GM21717 (cell line): ENCODE data around the gene DPF3.

ENCODE experiments used
- ATAC-seq: cut with Tn5 transposase; IDR thresholded peaks from one replicate; pipeline ENCODE4 v1.9.1; 2021; ENCODE audit warnings: mild to moderate bottlenecking, moderate library complexity; ENCODE audit not compliant: unreplicated experiment

The DPF3 gene

GRCh38 chr14:72607386-72608130 lies 286.3 kb downstream of the DPF3 start:
- no peak for ATAC-seq

DNA sequence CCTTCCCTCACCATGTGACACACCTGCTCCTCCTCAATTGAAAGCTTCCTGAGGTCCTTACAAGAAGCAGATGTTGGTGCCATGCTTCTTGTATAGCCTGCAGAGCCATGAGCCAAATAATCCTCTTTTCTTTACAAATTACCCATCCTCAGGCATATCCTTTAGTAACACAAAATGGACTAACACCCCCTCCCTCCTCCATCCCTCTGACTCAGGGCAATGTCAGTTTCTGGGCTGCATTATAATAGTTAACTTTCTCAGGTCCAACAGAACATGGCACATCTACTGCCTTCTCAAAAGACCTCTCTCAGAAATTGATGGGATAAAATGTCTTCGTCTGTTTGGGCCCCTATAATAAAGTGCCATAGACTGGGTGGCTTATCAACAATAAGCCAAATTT lies 287.0 kb downstream of the DPF3 start:
- ATAC-seq = no peak

- ATAC-seq = no peak
Observed at GRCh38 chr14:72605921-72606220, 288.0 kb downstream of the DPF3 start.

GRCh38 chr14:72605096-72605920 lies 288.6 kb downstream of the DPF3 start:
- no peak for ATAC-seq

GRCh38 chr14:72604133-72604532 lies 289.8 kb downstream of the DPF3 start:
- no peak for ATAC-seq

- no peak for ATAC-seq
Observed at GRCh38 chr14:72603639-72604038, 290.3 kb downstream of the DPF3 start.

DNA sequence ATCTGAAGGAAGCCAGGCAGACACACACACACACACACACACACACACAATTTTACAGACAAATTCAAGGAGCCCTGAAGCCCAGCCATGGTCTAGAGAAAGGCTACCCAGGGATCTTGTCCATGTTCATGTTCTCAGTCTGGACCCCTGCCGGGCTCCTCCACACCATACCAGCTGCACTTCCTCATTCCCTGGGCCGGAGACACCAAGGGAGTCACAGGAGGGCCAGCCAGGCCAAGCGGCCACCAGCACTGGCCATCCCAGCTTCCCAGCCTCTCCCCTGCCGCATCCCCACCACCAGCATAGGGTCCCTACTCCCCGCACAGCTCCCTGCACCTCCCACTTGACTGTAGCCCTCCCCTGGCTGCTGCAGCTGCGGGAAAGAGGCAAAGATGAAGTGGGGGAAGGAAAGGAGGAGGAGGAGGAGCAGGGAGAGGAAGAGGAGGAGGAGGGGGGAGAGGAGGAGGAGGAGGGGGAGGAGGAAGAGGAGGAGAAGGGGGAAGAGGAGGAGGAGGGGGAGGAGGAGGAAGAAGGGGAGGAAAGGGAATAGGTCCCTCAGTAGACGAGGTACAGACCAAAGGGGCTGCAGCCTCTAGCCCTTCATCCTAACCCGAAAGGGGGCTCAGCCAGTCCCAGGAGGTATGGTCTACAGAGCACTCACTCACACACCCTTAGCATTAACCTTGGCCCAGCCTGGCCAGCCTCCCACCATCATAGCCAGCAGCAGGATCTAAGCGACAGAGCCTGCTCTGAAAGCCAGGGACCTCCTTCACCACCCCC lies 293.2 kb downstream of the DPF3 start:
- ATAC-seq = no peak

DNA sequence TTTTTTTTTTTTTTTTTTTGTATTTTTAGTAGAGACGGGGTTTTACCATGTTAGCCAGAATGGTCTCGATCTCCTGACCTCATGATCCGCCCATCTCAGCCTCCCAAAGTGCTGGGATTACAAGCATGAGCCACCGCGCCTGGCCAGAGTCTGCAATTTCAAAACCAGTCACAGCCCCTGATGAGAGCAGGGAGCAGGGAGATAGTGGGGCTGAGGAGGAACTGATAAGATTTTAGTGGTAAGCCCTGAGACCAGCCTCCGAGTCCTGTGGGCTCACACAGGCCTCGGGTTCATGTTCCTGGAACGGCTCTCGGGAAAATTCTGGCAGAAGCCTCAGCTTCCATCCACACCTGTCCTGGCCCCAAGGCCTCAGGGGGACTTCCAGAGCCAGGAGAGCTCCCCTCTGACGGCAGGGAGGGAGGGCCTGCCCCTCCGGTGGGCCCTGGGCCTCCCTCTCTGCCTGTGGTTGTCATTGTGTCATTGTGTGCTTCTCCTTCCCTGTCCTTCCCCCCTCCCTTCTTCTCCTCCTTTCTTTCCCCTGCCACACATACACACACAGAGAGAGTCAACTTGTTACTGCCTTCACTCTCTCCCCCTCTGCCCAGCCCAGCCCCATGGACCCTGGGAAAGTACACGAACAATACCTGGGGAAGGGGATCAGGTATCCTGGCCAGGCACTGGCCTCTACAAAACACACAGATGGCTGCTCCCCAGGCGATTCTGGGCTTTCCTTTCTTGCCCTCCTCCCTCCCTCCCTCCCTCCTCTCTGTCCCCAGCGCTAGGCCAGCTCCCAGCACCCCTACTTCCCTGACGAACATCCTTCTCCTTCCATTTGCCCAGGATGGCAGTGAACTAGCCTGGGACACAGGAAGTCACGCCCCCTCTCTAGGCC lies 294.1 kb downstream of the DPF3 start:
- ATAC-seq = no peak

DNA sequence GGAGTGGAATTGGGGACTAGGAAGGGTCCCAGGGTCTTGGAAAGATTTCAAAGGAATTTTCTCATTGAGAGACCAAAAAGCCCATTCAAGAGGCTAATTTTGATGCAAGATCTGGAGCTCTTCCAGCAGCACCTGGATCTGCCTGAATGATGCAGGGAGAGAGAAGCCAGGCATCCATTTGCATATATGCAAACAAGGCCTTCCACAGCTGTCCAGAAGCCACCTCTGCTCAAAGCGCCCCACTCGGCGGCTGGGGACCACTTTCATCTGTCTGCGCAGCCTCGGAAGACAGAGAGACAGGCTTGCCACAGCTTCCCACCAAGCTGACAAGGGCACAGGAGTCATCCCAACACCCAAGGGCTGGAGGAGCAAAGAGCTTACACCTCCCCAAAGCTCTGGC lies 295.6 kb downstream of the DPF3 start:
- ATAC-seq = no peak

DNA sequence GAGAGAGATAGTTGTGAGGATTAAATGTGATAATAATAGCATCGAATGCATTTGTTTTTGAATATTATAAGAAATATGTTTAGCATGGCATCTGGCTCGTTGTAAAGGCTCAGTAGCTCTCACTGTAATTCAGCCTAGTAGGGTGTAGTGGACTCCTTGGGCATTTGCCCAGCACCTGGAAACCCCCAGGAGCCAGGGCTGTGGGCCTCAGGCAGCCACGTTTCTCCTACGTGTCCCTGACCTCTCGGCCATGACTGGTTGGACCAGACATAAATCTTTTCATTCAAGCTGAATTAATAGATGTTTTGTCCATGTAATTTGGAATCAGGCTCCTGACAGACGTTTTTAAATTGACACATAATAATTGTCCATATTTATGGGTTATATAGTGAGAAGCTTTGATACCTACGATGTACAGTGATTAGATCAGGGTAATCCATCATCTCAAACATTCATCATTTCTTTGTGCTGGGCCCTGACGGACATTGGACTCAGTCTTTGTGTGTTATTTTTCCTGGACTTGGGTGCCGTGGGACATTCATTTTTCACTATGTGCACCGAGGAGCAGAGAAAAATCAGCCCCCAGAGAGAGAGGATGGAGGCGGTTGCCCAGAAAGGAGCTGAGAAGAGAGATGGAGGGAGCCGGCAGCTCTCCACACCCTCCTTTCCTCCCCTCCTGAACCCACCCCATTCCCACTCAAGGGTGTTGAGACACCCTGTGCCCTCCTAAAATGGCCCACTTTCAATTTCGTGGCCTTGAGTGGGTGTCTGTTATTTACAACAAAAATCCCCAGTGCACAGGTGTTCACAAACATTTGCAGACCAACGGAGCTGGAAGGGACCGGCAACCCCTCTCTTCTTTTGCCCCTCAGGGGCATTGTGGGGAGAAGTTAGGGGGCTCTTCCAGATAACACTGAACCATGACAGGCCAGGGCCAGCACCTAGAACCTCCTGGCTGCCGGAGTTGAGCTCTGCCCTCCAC lies 296.4 kb downstream of the DPF3 start:
- ATAC-seq = no peak

- no peak for ATAC-seq
Observed at GRCh38 chr14:72595152-72595862, 298.6 kb downstream of the DPF3 start.

GRCh38 chr14:72594099-72594901 lies 299.6 kb downstream of the DPF3 start:
- no peak for ATAC-seq

DNA sequence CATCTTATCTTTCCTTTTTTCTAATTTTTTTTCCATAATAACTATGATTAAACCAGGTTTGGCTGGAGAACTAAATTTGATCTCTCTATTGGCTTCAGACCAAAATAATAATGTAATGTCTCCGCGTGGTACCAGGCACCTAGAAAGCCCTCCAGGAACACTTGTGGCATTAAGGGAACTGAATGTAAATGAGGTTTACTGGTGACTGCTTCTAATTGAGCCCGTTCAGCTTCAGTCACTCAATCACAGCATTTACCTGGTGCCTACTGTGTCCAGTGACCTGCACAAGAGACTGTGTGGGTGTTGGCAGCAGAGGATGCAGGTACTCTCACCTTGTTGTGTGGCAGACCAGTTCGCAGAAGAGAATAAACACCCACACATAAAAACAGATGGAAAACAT lies 302.5 kb downstream of the DPF3 start:
- no peak for ATAC-seq

DNA sequence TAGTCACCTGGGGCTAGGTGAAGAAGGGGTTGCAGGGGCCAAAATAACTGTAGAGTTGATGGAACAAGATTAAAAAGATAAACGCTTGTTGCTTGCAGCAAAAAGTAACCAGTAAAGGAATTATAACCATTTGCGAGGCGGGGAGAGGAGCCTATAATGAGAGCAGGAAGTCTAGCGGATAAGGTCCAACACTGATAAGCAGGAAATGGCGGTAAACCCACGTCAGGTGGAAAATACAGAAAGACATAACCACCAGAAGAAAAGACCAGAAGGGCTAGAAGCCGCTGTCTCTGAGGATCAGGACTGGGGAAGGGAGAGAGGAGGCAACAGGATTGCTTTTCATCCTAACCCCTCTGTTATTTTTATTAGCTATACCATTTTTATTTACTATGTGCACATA lies 303.3 kb downstream of the DPF3 start:
- ATAC-seq = no peak

GRCh38 chr14:72589652-72590051 lies 304.2 kb downstream of the DPF3 start:
- ATAC-seq = no peak

GRCh38 chr14:72588521-72588920 lies 305.4 kb downstream of the DPF3 start:
- no peak for ATAC-seq

GRCh38 chr14:72583316-72584272 lies 310.3 kb downstream of the DPF3 start:
- no peak for ATAC-seq
